Gastrocnemius medialis (tissue), 4 donors: ENCODE data around the gene PDE3B.

Source experiments
- POLR2A ChIP-seq, 2 donors: fragments of 450-650 bp; IDR thresholded peaks; one replicate each; pipeline ENCODE4 v1.6.1; 2017; ENCODE audit warnings: antibody characterized with exemption in 2 of 2, mild to moderate bottlenecking in 2 of 2, moderate library complexity in 2 of 2
- TF ChIP-seq, protein P1 (sequence below), 5 experiments: fragments of 450-650 bp in 3 of 5; fragments of 200-600 bp in 2 of 5; sonication (generic) in 2 of 5; IDR thresholded peaks in 4 of 5; conservative IDR thresholded peaks in 1 of 5; 1 replicate in 4 of 5; 2 replicates in 1 of 5; pipeline ENCODE4 v1.5.1; 2016 to 2019; ENCODE audit warnings: antibody characterized with exemption in 5 of 5, mild to moderate bottlenecking in 3 of 5, moderate library complexity in 3 of 5

DNA sequence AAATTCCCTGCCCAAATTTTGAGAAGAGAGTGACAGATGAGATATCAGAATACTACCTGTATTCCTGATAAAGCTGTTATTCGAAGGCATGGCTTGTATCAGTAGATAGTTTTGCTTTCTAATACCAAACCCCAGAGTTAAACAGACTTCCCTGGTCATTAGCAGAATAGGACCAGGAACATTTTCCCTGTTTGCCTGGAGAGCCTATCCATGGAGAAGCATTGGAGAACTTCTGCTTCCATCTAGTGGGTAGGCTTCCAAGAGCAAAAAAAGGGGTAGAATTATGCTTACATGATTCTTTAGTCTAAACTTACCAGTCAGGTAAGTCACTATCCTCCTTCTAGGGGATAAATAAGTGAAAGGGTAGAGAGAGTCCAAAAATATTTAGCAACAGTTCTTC, 14.2 kb downstream of the PDE3B start:
- no peak for TF ChIP-seq POLR2A (IDR thresholded peaks at IDR 0.05)
- TF ChIP-seq, protein P1, sequence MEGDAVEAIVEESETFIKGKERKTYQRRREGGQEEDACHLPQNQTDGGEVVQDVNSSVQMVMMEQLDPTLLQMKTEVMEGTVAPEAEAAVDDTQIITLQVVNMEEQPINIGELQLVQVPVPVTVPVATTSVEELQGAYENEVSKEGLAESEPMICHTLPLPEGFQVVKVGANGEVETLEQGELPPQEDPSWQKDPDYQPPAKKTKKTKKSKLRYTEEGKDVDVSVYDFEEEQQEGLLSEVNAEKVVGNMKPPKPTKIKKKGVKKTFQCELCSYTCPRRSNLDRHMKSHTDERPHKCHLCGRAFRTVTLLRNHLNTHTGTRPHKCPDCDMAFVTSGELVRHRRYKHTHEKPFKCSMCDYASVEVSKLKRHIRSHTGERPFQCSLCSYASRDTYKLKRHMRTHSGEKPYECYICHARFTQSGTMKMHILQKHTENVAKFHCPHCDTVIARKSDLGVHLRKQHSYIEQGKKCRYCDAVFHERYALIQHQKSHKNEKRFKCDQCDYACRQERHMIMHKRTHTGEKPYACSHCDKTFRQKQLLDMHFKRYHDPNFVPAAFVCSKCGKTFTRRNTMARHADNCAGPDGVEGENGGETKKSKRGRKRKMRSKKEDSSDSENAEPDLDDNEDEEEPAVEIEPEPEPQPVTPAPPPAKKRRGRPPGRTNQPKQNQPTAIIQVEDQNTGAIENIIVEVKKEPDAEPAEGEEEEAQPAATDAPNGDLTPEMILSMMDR (IDR thresholded peaks at IDR 0.05 in 4 of 5, conservative IDR thresholded peaks at IDR 0.05 in 1 of 5) = no peak
